ENCODE data around the gene HMGCLL1. TPM values are rescaled to one million over a fixed set of nuclear protein-coding genes. Genes with fewer than 3 reads are reported as not detected.

The HMGCLL1 gene
- total RNA-seq, 1 donor from 2014 or later: 6.3 TPM

DNA sequence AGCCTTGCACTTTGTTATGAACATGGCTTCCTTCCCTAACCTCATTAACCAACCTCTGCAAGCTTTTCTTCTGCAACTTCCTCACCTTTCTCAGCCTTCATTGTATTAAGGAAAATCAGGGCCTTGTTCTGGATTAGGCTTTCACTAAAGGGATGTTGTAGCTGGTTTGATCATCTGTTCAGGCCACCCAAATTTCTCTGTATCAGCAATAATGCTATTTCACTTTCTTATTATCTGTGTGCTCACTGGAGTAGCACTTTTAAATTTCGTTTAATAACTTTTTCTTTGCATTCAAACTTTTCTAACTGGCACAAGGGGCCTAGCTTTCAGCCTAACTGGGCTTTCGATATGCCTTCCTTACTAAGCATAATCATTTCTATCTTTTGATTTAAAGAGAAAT, 155.1 kb downstream of the HMGCLL1 start:
- no peak for DNase-seq
- H3K4me1 Mint-ChIP-seq (ENCODE audit: low read depth, unreplicated experiment): no peaks in the 10 kb centered on the region
- TF ChIP-seq, protein P1, sequence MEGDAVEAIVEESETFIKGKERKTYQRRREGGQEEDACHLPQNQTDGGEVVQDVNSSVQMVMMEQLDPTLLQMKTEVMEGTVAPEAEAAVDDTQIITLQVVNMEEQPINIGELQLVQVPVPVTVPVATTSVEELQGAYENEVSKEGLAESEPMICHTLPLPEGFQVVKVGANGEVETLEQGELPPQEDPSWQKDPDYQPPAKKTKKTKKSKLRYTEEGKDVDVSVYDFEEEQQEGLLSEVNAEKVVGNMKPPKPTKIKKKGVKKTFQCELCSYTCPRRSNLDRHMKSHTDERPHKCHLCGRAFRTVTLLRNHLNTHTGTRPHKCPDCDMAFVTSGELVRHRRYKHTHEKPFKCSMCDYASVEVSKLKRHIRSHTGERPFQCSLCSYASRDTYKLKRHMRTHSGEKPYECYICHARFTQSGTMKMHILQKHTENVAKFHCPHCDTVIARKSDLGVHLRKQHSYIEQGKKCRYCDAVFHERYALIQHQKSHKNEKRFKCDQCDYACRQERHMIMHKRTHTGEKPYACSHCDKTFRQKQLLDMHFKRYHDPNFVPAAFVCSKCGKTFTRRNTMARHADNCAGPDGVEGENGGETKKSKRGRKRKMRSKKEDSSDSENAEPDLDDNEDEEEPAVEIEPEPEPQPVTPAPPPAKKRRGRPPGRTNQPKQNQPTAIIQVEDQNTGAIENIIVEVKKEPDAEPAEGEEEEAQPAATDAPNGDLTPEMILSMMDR (IDR thresholded peaks at IDR 0.05; ENCODE audit: partially characterized antibody, unreplicated experiment): no peak
- no peaks in the 10 kb centered on the region for H3K9me3 Mint-ChIP-seq (ENCODE audit: unreplicated experiment)
- no peaks in the 10 kb centered on the region for H3K36me3 Mint-ChIP-seq (ENCODE audit: unreplicated experiment)
- H3K27ac Mint-ChIP-seq (ENCODE audit: unreplicated experiment): no peak overlapping the region
- H3K27me3 Mint-ChIP-seq (ENCODE audit: unreplicated experiment): no peaks in the 10 kb centered on the region
- no peak overlapping the region for H3K4me3 Mint-ChIP-seq (ENCODE audit: unreplicated experiment)

DNA sequence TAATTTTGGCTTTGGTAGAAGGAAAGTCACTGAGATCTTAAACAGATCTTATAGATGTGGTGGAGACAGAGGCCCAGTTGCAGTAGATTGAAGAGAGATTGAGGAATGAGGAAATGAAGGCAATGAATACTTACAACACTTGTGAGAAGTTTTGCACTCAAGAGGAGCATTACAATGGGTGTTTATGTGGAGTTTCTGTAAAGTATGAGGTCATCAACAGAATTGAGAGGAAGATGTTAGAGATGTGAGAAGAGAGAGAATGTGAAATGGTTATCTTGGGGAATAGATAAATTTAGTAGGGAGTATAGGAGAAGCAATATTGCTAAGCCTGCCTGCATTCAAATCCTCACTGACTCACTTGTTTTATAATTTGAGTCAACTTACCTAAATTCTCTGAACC, 168.3 kb downstream of the HMGCLL1 start:
- Mint-ChIP-seq H3K27ac (ENCODE audit: unreplicated experiment) (no peak overlapping the region), H3K4me3 (ENCODE audit: unreplicated experiment) (no peak overlapping the region), H3K9me3 (ENCODE audit: unreplicated experiment) (peaks cover 1% of the 10 kb centered on the region), H3K4me1 (ENCODE audit: low read depth, unreplicated experiment) (no peaks in the 10 kb centered on the region), H3K36me3 (ENCODE audit: unreplicated experiment) (no peaks in the 10 kb centered on the region), H3K27me3 (ENCODE audit: unreplicated experiment) (no peaks in the 10 kb centered on the region)
- DNase-seq: no peak
- TF ChIP-seq, protein P1 (IDR thresholded peaks at IDR 0.05; ENCODE audit: partially characterized antibody, unreplicated experiment): no peak

DNA sequence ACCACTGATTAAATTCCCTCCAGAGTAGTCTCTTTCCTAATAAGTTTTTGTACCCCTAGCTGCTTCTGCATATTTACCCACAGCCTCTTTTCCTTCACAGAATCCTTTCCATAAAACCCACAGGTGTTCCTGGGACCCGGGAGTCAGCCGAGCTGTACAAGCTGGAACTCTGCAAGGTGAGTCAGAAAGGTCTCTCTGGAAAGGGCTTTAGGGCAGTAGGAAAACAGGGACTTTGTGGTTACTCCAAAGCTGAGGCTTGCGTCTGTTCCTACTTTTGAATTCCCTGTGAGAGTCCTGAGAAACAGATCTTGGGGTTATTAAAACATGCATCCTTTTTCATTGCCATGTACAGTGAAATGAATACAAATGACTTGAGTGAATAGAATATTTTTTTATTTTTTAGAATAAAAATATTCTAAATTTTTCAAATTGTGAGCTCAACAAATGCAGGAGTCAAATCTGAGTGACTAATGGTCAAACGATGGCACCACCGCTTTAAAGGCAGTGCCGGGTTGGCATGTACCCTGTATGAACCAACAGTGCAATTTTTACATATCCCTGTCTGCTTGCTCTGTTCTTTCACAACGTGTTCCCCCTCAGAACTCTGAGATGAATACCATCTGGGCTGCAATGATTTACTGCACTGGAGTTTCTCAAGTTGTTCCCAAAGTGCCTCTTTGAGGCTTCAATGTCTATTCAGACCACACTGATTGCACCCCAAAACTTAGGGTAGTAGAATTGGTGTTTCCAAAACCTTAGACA, 173.3 kb downstream of the HMGCLL1 start:
- Mint-ChIP-seq H3K27ac (ENCODE audit: unreplicated experiment) (no peak overlapping the region), H3K27me3 (ENCODE audit: unreplicated experiment) (no peaks in the 10 kb centered on the region), H3K9me3 (ENCODE audit: unreplicated experiment) (peaks cover 1% of the 10 kb centered on the region), H3K4me3 (ENCODE audit: unreplicated experiment) (no peak overlapping the region), H3K4me1 (ENCODE audit: low read depth, unreplicated experiment) (no peaks in the 10 kb centered on the region), H3K36me3 (ENCODE audit: unreplicated experiment) (no peaks in the 10 kb centered on the region)
- TF ChIP-seq, protein P1 (IDR thresholded peaks at IDR 0.05; ENCODE audit: partially characterized antibody, unreplicated experiment): no peak
- DNase-seq: no peak

DNA sequence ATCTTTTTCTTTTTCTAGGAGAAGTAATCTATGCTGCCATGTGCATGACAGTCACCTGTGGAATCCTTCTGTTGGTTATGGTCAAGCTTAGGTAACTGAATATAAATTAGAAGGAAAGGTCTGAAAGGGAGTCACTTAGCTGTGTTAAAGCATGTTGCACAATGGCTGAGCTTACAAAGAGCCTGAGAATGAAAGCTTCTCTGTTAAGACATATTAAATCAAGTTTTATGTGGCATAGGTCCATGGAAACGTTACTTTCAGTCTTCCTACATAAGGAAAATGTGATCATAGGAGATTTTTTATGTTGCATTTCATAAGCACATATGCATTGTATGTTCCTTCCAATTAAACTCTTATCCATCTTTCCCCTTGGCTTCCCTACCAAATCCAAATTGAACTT, 179.6 kb downstream of the HMGCLL1 start:
- no peaks in the 10 kb centered on the region for H3K27me3 Mint-ChIP-seq (ENCODE audit: unreplicated experiment)
- TF ChIP-seq, protein P1 (IDR thresholded peaks at IDR 0.05; ENCODE audit: partially characterized antibody, unreplicated experiment): no peak
- no peaks in the 10 kb centered on the region for H3K36me3 Mint-ChIP-seq (ENCODE audit: unreplicated experiment)
- H3K4me1 Mint-ChIP-seq (ENCODE audit: low read depth, unreplicated experiment): no peaks in the 10 kb centered on the region
- DNase-seq: no peak
- H3K4me3 Mint-ChIP-seq (ENCODE audit: unreplicated experiment): no peak overlapping the region
- H3K27ac Mint-ChIP-seq (ENCODE audit: unreplicated experiment): no peak overlapping the region
- H3K9me3 Mint-ChIP-seq (ENCODE audit: unreplicated experiment): no peaks in the 10 kb centered on the region

DNA sequence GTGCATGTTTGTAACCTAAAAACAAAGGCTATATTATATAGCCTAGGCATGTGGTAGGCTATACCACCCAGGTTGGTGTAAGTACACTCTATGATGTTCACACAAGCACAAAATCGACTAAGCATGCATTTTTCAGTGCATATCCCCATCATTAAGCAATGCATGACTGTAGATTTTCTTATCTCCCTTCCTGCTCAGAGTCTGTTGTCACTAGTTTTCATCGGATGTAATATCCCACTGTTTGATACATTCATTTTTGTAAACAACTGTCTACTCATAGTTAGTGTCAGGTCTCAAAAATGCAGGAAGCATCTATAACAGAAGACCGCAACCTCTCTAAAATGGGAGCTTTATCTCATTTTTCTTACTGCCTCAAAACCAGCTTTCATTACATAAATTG, 181.0 kb downstream of the HMGCLL1 start:
- H3K4me3 Mint-ChIP-seq (ENCODE audit: unreplicated experiment): no peak overlapping the region
- no peaks in the 10 kb centered on the region for H3K36me3 Mint-ChIP-seq (ENCODE audit: unreplicated experiment)
- H3K9me3 Mint-ChIP-seq (ENCODE audit: unreplicated experiment): no peaks in the 10 kb centered on the region
- H3K4me1 Mint-ChIP-seq (ENCODE audit: low read depth, unreplicated experiment): no peaks in the 10 kb centered on the region
- H3K27ac Mint-ChIP-seq (ENCODE audit: unreplicated experiment): no peak overlapping the region
- no peak for DNase-seq
- H3K27me3 Mint-ChIP-seq (ENCODE audit: unreplicated experiment): no peaks in the 10 kb centered on the region
- TF ChIP-seq, protein P1 (IDR thresholded peaks at IDR 0.05; ENCODE audit: partially characterized antibody, unreplicated experiment): no peak

All from glutamatergic neuron (in vitro differentiated cells).